Fibroblast of skin of right quadriceps (primary cell): ENCODE results near the gene STK16.
"Not testable (repeated sequence)": the region's sequence is repeated elsewhere in the genome, so short reads cannot be mapped to it uniquely, and the experiment has no call there.

Experiments used
- DNase-seq: peaks from one replicate; pipeline ENCODE4 v3.0.0-alpha.2; 2013

STK16 gene

DNA sequence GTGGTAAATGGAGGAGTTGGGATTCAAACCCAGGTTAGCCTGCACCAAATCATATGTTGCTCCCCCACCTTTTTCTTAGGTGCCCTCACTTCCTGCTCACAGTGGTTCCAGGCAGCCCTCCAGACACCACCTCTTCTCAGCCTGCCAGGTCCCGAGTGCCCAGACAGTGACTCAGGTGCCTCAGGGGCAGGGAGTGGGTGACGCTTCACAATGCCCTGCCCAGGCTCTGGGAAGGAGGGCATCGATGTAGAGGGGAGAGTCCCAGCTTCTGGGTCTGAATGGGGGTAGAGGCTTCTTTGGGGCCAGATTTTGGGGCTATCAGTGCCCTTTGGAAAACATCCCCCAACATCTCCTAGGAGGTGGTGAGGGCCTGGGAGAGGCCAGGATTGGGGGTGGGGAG, 28.7 kb downstream of the STK16 start:
- DNase-seq, result no peak

DNA sequence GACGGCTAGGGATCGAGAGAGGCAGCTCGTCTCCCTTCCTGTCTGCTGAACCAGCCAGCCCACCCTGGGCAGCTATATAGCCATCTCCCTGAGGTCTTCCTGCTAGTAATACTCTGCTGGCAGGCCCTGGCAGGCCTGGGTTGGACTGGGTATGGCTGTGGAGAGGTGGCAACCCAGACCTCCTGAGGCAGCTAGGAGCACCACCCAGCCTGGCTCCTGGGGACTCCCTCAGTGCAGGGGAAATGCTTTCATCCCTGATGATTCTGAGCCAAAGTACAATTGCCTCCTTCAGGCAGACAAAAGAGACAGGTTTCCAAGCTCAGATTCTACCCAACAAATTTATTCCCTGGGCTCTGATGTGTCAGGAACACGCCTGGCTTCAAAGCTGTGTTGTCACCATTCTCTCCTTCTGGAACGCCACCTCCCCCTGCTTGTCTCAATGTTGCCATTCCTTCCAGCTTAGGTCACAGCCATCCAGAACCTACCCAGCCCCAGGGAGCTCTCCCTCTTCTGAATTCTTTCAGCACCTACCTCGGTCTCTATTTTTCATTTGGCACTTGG, 29.2 kb downstream of the STK16 start:
- peak; percentile 86 for DNase-seq

DNA sequence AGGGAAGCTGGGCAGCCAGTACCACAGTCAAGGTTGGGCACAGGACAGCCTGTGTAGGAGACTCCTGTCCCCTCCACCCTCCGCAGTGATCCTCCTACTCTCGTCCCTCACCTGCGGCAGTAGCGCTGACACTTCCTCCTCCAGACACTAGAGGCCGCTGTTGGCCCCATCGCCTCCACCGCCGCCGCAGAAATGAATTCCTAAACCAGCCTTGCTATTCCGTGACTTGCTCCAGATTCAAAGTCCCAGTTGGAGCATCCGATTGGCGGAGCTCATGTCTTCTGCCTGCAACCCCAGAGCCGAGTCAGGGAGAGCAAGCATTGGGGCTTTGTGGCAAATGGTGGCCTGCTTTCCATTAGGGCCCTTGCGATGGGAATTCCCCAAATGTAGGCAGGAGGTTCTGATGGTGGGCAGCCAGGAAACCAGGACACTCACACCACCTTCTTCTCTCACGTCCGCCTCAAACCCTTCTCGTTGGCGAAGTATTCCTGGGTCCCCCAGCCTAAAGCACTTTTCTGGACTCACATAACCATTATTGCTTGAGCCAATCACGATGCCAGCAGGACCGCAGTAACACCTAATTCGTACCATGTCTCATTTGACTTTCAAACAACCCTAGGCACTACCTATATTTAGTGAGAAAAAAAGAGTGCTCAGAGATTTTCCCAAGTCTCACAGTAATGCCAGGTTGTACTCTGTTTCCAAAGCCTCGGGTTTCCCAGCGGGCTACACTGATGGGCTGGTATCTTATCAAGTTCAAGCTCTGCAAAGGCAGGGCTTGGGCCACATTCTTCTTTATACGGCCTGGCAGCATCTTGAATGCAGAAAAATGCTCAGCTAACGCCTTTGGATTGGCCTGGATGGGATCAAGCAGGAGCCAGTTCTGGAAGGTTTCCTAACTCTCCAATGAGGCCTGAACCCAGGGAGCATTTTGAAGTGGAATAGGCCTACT, 32.7 kb downstream of the STK16 start:
- peak; percentile 83 for DNase-seq

DNA sequence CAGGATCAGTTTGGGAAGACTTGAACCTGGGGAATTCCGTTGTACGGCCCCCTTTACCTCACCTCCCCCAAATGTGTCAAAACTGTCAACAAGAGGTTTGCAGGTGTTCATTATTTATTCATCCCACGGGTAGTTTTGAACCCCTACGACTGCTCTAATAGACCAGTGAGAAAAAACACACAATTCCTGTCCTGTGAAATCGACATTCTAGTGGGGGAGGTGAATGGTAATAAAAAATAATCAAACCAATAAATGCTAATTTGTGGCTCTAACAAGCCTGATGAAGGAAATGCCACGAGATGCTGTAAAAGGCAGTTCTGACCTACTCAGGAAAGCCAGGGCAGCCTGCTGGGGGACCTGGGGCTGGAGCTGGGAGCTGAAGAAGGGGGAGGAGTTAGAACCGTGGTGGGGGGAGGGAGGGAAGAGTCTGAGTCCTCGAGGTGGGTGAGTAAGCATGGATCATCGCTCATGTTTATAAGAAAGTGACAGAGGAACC, 33.4 kb downstream of the STK16 start:
- DNase-seq, result no peak

DNA sequence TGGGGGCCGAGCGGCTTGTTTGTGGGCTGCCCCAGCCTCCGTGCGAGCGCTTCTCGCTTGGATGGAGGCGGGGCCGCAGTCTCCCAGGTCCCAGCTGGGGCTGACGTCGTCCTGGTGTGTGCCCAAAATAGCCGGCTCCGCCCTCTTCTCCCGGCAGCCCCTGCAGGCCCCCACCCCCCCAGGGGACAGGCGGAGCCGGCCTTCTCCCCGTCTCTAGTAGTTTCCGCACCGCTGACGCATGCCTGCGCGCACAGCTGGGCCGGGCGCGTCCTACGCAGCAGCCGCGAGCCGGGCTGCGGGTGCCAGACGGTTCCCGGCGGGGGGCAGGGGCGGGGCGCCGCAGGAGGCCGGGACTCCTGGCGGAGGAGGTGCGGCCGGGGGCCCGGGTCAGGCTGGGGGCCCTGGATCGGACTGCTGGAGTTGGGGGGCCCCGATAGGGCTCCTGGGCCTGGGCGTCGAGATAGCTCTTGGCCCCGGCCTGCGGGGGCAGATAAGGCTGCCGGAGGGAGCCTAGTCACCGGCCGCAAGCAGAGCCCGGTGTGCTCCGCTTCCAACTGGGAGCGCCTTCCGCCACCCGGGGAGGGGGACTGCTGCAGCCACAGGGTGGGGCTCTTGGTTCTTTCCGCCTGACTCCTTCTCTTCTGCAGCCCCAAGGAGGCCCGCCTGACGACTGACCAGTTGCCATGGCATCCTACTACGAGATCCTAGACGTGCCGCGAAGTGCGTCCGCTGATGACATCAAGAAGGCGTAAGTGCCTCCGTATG, 34.1 kb downstream of the STK16 start, which contains the start of gene DNAJB2:
Gene DNAJB2, plus strand, starts transcription at position 216 of the 765 bp plus-strand sequence. Its CDS starts 468 bp downstream, at position 684.
- peak; percentile 100 for DNase-seq

DNA sequence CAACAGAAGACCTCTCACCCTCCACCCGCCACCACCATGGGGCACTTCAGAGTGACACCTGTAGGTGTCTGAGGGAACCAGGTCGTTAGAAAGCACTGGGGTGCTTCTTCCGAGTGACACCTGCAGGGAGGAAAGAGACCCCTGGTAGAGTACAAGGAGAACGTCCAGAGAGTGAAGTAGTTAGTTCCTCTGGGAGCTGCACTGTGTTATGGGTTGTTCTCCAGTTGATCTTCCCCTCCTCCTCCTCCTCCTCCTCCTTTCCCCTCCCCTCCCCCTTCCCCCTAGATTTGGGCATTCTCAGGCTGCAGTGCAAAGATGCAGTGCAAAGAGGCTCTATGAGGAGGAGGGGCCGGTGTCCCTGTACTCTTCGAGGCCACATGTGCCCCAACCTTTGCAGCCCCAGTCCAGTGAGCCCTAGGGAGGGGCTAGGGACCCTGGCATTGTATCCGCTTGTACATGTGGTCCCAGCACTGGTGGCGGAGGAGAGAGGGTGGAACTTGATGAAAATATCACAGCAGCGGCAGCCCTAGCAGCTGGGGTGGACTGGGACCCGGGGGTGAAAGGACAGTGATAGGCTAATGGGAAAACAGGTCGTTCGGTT, 34.7 kb downstream of the STK16 start:
- no peak for DNase-seq

DNA sequence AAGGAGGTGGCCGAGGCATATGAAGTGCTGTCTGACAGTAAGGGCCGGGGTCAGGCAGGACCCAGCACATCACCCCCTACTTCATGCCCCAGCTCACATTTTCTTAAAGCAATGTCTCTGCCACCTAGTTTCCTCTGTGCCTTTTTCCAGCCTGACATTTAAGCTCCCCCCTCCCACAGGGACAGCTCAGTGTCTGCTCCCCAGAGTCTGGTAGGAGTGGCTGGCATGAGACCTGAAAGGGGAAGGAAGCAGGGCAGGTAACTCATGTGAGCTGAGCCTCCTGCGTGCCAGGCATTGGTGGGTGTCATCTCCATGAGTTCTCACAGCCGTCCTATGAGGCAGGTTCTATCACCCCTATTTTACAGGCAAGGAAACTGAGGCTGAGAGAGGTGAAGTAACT, 35.4 kb downstream of the STK16 start:
- DNase-seq, result no peak

DNA sequence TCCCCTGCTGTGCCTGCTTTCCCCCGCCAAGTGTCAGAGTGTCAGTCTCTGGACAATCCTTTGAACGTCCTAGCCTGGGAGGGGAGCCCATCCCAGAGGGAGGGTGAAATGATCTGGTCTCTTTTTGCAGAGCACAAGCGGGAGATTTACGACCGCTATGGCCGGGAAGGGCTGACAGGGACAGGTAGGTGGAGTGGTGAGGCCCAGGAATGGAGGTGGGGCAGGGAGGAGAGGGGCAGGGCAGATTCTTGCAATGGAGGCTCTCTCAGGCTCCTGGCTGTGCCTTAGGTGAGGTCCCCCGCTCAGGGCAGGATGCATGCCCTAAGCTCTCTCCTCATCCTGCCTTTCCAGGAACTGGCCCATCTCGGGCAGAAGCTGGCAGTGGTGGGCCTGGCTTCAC, 36.3 kb downstream of the STK16 start:
- no peak for DNase-seq

DNA sequence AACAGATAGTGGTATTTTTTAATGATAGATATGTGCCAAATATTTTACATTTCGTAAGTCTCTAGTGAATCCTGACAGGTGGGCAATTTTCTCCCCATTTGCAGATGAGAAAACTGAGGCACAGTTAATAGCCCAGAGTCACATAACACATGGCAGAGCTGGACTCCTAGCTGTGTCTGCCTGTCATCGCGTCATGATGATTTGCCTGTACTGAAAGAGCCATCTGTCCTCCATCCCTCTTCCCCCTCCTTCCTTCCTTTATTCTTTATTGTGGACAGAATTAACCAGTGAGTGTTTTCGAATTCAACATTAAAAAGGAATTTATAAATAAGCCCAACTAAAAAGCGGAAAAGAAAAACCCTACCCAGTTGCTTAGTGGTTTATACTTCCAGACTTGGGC, 37.1 kb downstream of the STK16 start:
- no peak for DNase-seq

DNA sequence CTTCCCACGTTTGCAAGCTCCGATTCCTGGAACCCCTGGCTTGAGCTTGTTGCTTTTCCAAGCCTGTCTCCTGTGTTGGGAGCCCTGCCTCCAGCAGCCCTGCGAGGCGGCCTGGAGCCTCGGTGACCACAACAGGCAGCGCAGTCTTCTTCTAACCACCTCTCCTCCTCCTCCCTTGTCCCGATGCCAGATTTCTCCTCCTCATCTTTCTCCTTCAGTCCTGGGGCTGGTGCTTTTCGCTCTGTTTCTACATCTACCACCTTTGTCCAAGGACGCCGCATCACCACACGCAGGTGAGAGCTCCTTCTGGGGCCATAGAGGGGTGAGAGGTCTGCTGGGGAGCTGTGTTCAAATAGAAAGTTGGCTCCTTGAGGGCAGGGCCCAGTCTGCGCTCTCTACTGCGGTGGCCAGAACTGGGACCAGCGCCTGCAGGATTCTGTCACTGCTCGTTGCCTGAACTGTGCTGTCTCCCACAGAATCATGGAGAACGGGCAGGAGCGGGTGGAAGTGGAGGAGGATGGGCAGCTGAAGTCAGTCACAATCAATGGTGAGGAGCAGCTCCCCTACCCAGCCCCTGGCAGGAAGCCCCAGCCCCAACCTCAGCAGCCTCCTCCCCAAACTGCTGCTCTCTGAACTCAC, 37.8 kb downstream of the STK16 start:
- DNase-seq, result no peak

DNA sequence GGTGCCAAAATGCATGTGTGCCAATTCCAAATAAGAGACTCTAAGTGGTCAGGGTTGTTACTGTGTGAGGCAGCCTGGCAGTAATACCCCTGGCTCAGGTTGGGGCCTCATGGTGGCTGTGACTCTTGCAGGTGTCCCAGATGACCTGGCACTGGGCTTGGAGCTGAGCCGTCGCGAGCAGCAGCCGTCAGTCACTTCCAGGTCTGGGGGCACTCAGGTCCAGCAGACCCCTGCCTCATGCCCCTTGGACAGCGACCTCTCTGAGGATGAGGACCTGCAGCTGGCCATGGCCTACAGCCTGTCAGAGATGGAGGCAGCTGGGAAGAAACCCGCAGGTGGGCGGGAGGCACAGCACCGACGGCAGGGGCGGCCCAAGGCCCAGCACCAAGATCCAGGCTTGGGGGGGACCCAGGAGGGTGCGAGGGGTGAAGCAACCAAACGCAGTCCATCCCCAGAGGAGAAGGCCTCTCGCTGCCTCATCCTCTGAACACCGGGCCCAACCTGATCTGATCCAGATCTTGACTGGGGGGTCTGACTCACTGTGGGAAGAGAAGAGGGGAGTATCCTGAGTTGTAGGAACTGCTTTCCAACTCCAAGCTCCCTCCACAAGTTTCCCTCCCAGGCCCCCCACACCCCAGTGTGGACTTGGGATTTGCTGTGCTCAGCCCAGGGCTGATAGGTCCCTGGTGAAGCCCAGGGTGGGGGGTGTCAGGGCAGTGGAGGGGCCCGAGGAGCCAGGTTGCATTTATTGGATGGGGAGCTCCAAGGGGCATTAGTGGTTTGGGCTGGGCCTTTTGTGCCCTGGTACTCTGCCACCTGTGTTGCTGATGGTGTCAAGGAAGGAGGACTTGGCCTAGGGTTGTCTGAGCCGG, 39.5 kb downstream of the STK16 start:
- DNase-seq, result no peak

DNA sequence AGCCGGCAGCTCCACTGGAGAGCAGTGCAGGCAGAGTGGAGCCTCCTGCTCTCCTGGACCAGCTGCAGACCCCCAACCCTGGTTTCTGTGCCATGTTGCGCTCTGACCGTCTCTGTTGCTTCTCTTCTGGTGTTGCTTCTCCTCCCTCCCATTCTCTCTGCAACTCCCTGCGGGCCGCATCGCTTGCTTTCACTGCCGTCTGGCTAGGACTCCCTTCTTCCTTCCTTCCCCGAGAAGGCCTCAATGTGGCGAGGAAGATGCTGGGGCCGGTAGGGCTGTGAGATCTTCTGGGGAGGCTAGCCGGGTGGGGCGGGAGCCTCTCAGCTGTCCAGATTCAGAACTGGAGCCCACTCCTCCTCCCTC, 40.1 kb downstream of the STK16 start:
- no peak for DNase-seq

DNA sequence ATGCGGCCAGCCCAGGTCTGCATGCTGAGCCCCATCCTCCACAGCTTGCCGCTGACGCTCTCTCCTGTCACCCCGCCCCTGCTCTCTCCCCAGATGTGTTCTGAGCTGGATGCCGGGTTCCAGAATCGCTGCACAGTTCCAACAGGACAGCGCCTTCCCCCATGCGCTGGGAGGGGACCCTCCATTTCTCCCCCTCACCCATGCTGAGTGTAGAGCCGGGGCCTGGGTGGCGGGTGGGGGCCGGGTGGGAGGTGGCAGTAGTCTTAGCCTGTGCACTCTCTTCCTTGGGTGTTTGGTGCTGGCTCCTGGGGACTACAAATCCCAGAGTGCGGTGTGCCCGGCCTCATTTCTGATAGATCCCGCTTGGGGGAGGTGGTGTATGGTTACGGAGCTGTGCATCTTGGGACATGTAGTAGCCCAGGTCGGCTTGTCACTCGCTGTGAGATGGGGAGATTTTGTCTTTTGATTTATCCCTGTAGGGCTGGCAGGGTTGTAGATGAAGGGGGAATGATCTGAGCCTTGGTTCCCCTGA, 40.7 kb downstream of the STK16 start:
- DNase-seq, result peak; percentile 71

DNA sequence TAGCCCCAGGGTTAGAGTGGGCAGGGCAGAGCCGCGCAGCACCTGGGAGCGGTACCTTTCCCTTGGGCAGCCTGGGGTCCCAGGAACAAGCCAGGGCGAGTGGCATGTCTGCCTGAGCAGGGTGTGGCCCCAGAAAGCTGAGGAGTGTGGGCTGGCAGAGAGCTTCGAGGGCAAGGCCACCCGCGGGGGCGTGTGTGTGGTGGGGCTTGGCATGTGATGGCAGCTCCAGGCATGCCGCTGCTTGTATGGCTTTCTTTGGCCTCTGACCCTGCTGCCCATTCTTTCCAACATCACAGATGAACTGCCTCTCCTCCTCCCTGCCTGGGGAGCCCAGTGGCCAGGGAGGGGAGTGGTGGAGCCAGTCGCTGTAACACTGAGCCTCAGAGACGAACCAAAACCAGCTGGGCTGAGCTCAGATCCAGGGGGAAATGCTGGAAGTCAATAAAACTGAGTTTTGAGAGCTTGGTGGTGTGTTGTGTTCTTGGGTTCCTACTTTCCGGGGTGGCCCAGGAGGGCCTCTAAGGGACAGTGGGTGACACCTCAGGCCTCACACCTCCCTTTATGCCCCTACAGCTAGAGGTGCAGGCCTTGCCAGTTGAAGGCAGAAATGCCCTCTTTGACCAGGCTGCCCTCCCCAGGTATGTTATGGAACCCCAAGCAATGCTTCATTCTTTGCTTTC, 41.3 kb downstream of the STK16 start:
- DNase-seq, result no peak

DNA sequence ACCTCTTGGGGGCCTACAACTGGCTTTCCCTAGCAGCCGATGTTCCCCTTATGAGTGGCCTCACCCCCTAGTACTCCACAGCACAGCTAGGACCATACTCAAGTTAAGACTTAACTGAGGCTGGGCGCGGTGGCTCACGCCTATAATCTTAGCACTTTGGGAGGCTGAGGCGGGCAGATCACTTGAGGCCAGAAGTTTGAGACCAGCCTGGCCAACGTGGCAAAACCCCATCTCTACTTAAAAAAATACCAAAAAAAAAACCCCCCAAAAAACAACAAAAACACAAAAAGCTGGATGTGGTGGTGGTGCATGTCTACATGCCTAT, 41.8 kb downstream of the STK16 start:
- not testable (repeated sequence) for DNase-seq

DNA sequence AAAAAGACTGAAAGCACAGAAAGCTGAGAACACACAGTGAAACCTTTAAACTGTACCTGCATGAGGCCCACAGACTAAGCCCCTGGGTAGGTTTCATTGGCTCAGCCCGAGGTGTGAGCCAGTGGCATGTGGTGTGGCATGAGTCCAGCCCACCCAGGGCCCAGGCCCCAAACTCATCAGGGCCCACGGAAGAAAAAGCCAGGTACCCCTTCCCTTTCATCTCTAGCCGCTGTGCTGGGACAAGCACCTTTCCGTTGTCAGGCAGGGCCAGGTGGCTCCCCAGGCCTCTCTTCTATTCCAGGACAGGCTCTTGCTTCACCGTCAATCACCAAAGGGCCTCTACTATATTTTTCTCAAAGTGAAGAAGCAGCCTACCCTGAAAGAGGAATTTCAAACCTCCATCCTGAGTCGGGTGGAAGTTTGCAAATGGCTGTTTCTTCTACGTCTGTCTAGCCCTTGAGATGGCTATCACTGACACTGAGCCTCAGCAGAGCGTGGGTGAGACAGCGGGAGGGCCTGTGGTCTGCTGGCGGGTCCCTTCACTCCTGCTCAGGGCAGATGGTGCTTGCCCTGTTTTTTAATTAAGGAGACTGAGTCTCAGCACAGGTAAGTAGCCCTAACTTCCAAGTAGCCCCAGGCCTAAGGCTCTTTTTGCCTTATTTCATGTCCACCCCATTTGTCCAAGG, 42.4 kb downstream of the STK16 start:
- no peak for DNase-seq

DNA sequence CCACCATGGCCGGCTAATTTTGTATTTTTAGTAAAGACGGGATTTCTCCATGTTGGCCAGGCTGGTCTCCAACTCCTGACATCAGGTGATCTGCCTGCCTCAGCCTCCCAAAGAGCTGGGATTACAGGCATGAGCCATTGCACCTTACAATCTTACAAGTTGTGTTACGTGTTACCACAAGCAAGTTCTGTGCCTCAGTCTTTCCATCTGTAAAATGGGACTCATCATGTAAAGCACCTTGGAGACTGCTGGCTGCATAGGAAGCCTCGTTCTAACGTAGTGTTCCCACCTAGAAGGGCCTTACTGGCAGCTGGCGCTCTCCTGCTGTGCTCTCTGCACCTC, 43.9 kb downstream of the STK16 start:
- no peak for DNase-seq

DNA sequence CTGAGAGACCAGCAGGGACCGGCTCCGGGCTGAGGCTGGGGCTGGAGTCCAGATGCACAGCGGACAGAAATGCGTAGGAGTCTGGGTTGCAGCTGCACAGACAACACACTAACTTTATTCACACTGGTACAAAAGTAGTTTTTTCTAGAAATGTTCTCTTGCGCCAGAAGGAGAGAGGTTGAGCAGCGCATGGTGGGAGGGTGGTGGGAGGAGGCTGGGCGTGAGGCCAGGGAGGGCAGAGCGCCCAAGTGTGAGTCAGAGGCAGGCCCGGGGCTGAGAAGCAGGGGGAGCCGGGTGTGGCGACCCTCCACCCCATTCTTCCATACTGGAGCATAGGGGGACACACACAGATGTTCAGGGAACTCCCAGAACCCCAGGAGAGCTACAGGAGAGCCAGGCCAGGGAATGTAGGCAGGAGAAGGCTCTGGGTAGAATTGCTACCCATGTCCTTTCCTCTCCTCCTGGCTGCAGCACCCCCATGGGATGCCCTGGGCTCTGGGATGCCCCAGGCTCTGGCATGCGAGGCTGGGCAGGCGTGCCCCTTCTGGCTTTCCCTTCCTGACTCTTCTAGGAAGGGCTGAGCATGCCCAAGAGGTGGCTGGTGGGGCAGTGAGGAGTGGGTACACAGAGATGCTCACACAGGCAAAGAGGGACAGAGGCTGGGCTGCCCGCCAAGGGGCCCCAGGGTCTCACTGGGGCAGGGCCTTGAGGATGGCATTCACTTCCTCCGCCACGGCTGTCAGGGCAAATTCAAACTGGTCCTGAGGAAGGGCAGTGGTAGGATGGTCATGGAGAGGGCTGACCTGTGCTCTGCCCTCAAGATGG, 44.5 kb downstream of the STK16 start:
- peak; percentile 85 for DNase-seq
